Liver (tissue), 3 donors: ENCODE results near the gene NEK11.

ENCODE experiments used
- ATF3 ChIP-seq: IDR thresholded peaks from 2 replicates; pipeline ENCODE4 v1.6.1; 2016; ENCODE audit warnings: antibody characterized with exemption
- CTCF ChIP-seq: fragments of 150-350 bp; IDR thresholded peaks from 2 replicates; pipeline ENCODE4 v1.5.1; 2017; ENCODE audit warnings: improper control_type of control experiment, low read depth, low read length; ENCODE audit not compliant: missing input control
- EGR1 ChIP-seq, 2 donors: IDR thresholded peaks; 2 replicates each; pipeline ENCODE4 v1.6.1; 2016 to 2018; ENCODE audit warnings: antibody characterized with exemption in 2 of 2, low read depth in 2 of 2
- GABPA ChIP-seq, 2 donors: IDR thresholded peaks in 1 of 2; conservative IDR thresholded peaks in 1 of 2; 2 replicates each; pipeline ENCODE4 v1.6.1; 2016; ENCODE audit warnings: antibody characterized with exemption in 2 of 2, mild to moderate bottlenecking in 1 of 2, moderate library complexity in 1 of 2
- JUND ChIP-seq, 2 donors: IDR thresholded peaks; 2 replicates each; pipeline ENCODE4 v1.6.1; 2016; ENCODE audit warnings: antibody characterized with exemption in 2 of 2
- MAX ChIP-seq: IDR thresholded peaks from 2 replicates; pipeline ENCODE4 v1.6.1; 2016; ENCODE audit warnings: antibody characterized with exemption
- NR2F2 ChIP-seq: IDR thresholded peaks from 2 replicates; pipeline ENCODE4 v1.6.1; 2016; ENCODE audit warnings: antibody characterized with exemption
- RAD21 ChIP-seq, 2 donors: IDR thresholded peaks; 2 replicates each; pipeline ENCODE4 v1.6.1; 2016; ENCODE audit warnings: antibody characterized with exemption in 2 of 2, mild to moderate bottlenecking in 2 of 2
- REST ChIP-seq: IDR thresholded peaks from 2 replicates; pipeline ENCODE4 v1.6.1; 2016; ENCODE audit warnings: antibody characterized with exemption, mild to moderate bottlenecking
- RXRA ChIP-seq, 2 donors: IDR thresholded peaks; 2 replicates each; pipeline ENCODE4 v1.6.1; 2017 to 2018; ENCODE audit warnings: antibody characterized with exemption in 2 of 2, mild to moderate bottlenecking in 1 of 2
- SP1 ChIP-seq: IDR thresholded peaks from 2 replicates; pipeline ENCODE4 v1.6.1; 2018; ENCODE audit warnings: antibody characterized with exemption, mild to moderate bottlenecking
- TAF1 ChIP-seq: conservative IDR thresholded peaks from 2 replicates; pipeline ENCODE4 v1.6.1; 2016; ENCODE audit warnings: antibody characterized with exemption, mild to moderate bottlenecking
- YY1 ChIP-seq: IDR thresholded peaks from 2 replicates; pipeline ENCODE4 v1.6.1; 2016; ENCODE audit warnings: antibody characterized with exemption, mild to moderate bottlenecking
- ZBTB33 ChIP-seq: IDR thresholded peaks from 2 replicates; pipeline ENCODE4 v1.6.1; 2016; ENCODE audit warnings: antibody characterized with exemption
- donor health status: healthy.
- donor health status: healthy.

GRCh38 chr3:131284302-131284701, 257.6 kb downstream of the NEK11 start:
- TF ChIP-seq CTCF (no peak), MAX (no peak), REST (no peak), TAF1 (no peak), RXRA (IDR thresholded peaks at IDR 0.05) (no peak), ATF3 (no peak), YY1 (no peak), SP1 (no peak), RAD21 (IDR thresholded peaks at IDR 0.05) (no peak), GABPA (IDR thresholded peaks at IDR 0.05 in 1 of 2, conservative IDR thresholded peaks at IDR 0.05 in 1 of 2) (no peak), EGR1 (IDR thresholded peaks at IDR 0.05; ENCODE audit: low read depth in 2 of 2) (no peak), NR2F2 (no peak), ZBTB33 (no peak), JUND (IDR thresholded peaks at IDR 0.05) (no peak)
